ENCODE measurements around the gene KATNB1.

The KATNB1 gene

DNA sequence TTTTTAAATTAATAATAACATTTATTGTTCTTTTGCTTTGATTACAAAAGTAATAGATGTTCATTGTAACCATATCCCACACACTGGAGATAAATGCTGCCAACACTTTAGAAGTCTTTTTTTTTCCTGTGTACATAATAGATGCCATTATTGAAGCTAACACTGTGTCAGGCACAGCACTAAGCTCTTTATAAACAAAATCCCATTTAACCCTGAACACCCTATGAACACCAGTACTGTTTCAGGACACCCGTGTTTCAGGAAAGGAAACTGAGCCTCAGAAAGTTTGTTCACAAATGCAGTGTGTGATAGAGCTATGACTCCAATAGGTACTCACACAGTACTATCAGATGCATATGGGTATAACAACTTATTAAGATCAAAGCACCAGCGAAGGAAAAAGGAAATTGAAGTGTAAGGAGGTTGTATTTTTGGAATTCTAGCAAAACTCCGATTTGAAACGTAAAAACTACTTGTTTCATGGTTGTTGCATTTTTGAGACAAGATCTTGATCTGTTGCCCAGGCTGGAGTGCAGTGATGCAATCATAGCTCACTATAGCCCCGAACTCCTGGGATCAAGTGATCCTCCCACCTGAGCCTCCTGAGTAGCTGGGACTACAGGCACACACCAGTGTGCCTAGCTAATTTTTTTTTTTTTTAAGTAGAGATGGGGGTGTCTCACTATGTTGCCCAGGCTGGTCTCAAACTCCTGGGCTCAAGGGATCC, 68.7 kb downstream of the KATNB1 start:
- Histone ChIP-seq H4K20me1 (ENCODE audit: control insufficient read depth, insufficient read depth, low read depth, low read length) (no peaks in the 10 kb centered on the region), H3K4me2 (ENCODE audit: low read length) (no peak overlapping the region), H3K9me3 (ENCODE audit: control insufficient read depth, insufficient read depth, low read length) (no peaks in the 10 kb centered on the region), H3K36me3 (ENCODE audit: control insufficient read depth, low read length) (no peaks in the 10 kb centered on the region), H3F3A (ENCODE audit: control insufficient read depth, insufficient read depth) (no peaks in the 10 kb centered on the region), H3K79me2 (ENCODE audit: control insufficient read depth, low read length) (no peaks in the 10 kb centered on the region), H3K9me2 (replicated peaks; ENCODE audit: control insufficient read depth, low read length) (no peaks in the 10 kb centered on the region), H3K4me1 (ENCODE audit: control insufficient read depth, low read length) (peaks cover 11% of the 10 kb centered on the region), H3K27ac (ENCODE audit: low read depth, low read length) (no peak overlapping the region), H3K4me3 (ENCODE audit: low read length) (no peak overlapping the region), H3K27me3 (ENCODE audit: control insufficient read depth, low read length) (peaks cover 61% of the 10 kb centered on the region)
- TF ChIP-seq EZH2phosphoT487 (IDR thresholded peaks at IDR 0.05; ENCODE audit: borderline replicate concordance, low read length) (no peak), CTCF (IDR thresholded peaks at IDR 0.05; ENCODE audit: low read depth, low read length, poor library complexity, severe bottlenecking) (no peak)

DNA sequence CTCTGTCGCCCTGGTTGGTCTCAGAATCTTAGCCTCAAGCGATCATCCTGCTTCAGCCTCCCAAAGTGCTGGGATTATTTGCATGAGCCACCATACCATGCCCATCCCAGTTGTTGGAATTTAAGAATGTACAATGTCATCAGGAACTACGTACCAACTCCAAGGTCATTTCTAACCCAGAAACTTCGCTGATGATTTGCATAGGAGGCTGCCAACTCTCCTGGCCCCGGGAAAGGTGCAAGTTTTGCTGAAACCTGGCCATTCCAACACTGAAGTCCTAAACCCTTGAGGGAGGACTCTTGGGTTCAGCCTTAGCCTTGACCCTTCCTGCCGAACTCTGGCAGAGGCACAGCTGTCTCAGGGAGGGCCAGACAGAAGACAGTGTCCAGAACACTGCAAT, 69.6 kb downstream of the KATNB1 start:
- Histone ChIP-seq H3K9me2 (replicated peaks; ENCODE audit: control insufficient read depth, low read length) (no peaks in the 10 kb centered on the region), H3K9me3 (ENCODE audit: control insufficient read depth, insufficient read depth, low read length) (no peaks in the 10 kb centered on the region), H3K4me3 (ENCODE audit: low read length) (no peak overlapping the region), H3K79me2 (ENCODE audit: control insufficient read depth, low read length) (no peaks in the 10 kb centered on the region), H4K20me1 (ENCODE audit: control insufficient read depth, insufficient read depth, low read depth, low read length) (no peaks in the 10 kb centered on the region), H3K36me3 (ENCODE audit: control insufficient read depth, low read length) (no peaks in the 10 kb centered on the region), H3K4me2 (ENCODE audit: low read length) (no peak overlapping the region), H3F3A (ENCODE audit: control insufficient read depth, insufficient read depth) (no peaks in the 10 kb centered on the region), H3K27ac (ENCODE audit: low read depth, low read length) (no peak overlapping the region), H3K27me3 (ENCODE audit: control insufficient read depth, low read length) (peaks cover 55% of the 10 kb centered on the region), H3K4me1 (ENCODE audit: control insufficient read depth, low read length) (peaks cover 8% of the 10 kb centered on the region)
- TF ChIP-seq CTCF (IDR thresholded peaks at IDR 0.05; ENCODE audit: low read depth, low read length, poor library complexity, severe bottlenecking) (no peak), EZH2phosphoT487 (IDR thresholded peaks at IDR 0.05; ENCODE audit: borderline replicate concordance, low read length) (no peak)
